OCI-LY3 (cell line): ENCODE results near the gene ACKR3.

Experiments used
- EZH2phosphoT487 ChIP-seq: fragments of 200-600 bp; shearing (Covaris generic); IDR thresholded peaks from 2 replicates; pipeline ENCODE4 v1.6.1; 2018; ENCODE audit warnings: antibody characterized with exemption, mixed run types, low read depth
- TF ChIP-seq, protein P1 (sequence below): fragments of 200-600, 300-600 bp; sonication (generic); IDR thresholded peaks from 2 replicates; pipeline ENCODE4 v1.5.1; 2014; ENCODE audit warnings: antibody characterized with exemption, low read length, low read depth

DNA sequence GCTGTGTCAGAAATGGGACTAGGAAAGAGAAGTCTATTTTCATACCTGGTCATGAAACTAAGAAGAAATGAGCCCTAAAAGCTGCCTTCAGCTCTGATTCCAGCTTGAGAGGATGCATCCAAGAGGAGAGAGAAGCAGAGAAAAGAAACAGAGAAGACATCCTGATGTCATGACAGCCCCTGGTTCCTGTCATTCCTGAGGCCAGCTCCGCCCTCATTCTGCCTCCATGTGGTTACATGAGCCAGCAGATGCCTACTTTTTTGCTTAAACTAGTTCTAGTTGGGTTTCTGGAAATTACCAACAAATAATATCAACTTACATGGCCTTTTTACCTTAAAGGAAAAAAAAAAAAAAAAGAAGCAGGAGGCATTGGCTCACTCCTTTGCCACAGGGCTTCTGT, 14.1 kb upstream of the ACKR3 start:
- TF ChIP-seq, protein P1, sequence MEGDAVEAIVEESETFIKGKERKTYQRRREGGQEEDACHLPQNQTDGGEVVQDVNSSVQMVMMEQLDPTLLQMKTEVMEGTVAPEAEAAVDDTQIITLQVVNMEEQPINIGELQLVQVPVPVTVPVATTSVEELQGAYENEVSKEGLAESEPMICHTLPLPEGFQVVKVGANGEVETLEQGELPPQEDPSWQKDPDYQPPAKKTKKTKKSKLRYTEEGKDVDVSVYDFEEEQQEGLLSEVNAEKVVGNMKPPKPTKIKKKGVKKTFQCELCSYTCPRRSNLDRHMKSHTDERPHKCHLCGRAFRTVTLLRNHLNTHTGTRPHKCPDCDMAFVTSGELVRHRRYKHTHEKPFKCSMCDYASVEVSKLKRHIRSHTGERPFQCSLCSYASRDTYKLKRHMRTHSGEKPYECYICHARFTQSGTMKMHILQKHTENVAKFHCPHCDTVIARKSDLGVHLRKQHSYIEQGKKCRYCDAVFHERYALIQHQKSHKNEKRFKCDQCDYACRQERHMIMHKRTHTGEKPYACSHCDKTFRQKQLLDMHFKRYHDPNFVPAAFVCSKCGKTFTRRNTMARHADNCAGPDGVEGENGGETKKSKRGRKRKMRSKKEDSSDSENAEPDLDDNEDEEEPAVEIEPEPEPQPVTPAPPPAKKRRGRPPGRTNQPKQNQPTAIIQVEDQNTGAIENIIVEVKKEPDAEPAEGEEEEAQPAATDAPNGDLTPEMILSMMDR = no peak
- no peak for TF ChIP-seq EZH2phosphoT487
